GM18867 (cell line): ENCODE results near the gene SSTR3.

ENCODE experiments used
- ATAC-seq: cut with Tn5 transposase; IDR thresholded peaks from one replicate; pipeline ENCODE4 v1.9.1; 2021; ENCODE audit warnings: mild to moderate bottlenecking, moderate library complexity; ENCODE audit not compliant: unreplicated experiment

The SSTR3 gene

GRCh38 chr22:37169947-37170688, 42.2 kb downstream of the SSTR3 start:
- ATAC-seq = no peak

DNA sequence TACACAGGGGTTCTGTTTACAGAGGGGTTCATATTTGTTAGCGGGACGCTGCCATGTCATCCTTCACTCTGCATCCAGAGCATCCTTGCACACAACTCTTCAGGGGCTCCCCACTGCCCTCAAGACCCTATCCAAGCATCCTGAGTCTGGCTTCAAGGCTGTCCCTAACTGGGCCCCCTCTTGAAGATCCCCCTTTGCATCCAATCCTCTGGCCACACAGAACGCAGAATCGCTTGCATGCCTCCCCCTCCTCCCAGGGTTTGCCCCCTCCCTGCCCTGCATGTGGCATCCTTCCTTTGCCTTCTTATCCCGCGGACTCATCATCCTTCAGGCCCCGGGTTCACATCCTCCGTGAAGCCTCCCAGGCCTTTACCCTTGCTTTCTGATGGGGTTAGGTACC, 42.9 kb downstream of the SSTR3 start:
- no peak for ATAC-seq

DNA sequence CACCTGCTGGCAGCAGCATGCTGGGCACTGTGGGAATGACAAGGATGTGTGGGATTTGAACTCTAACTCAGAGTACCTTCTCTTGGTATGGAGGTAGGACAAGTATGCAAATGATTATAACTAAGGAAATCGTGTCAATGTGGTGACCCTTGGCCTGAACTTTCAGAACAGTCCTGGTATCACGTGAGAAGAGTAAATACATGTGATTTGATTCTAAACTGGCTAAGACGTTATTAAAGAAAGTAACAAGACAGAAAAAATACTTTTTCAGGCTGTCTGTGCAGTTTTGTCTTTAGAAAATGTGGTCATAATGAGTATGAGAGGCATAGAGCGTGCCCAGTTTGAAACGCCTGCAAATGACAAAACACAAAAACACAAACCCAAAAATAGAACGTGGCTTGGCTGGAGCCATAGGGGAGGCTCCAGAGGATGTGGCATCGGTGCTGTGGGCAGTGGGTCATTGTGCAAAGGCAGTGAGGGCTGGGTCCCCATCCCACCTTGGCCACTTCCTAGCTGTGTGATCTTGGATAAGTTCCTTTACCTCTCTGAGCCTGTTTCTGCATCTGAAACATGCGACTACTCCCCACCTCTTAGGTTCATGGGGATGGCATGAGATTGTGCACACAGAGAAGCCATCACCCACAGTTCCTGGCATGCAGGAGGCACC, 44.2 kb downstream of the SSTR3 start:
- no peak for ATAC-seq

DNA sequence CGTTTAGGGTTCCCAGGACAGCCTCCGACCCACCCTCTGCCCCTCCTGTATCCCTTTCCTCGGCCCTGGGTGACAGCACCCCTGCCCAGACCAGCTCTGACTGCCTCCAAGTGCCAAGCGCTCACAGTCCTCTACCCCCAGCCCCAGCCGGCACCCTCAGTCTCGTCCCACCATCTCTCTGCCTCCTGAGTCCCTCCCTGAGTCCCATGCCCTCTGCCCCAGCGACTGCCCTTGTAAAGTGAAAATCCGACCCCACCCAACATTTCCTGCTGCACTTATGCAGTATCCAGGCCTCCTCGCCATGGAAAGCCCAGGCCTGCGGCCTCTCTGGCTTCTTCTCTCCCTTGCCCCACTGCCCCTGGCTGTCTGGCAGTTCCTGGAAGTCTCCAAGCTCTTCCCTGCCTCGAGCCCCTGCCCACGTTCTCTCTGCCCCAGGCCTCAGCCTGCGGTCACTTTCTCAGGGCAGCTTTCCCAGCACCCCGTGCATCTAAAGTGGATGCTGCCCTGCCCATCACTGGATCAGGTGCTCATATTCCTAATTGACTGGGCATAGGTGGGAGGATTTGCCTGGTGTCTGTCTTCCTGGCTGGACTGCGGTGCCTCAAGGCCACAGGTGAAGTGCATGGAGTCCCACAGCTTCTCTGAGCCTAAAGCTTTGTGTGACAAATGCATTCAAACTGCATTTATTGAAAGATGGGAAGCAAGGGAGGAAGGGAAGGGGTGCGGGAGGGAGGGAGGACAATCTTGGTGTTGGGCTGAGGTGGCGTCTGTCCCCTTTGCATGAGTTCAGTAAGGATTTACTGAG, 44.9 kb downstream of the SSTR3 start:
- ATAC-seq = no peak

DNA sequence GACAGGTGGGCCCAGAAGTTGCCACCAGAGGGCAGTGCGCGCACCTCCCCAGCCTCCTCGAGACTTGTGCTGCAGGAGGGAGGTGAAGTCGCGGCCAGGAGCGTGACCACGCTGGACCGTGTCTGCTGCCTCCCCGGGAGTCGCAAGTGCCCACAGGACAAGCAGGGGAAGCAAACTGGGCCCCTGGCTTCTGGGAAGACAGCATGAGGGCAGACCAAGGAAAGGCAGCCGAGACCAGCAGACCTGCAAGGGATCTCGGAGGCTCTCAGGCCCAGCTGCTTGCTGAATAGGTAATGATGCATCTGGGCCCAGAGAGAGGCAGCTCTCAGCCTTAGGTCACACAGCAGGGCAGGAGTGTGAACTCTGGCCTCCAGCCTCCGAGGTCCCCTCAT, 45.6 kb downstream of the SSTR3 start:
- ATAC-seq = no peak

DNA sequence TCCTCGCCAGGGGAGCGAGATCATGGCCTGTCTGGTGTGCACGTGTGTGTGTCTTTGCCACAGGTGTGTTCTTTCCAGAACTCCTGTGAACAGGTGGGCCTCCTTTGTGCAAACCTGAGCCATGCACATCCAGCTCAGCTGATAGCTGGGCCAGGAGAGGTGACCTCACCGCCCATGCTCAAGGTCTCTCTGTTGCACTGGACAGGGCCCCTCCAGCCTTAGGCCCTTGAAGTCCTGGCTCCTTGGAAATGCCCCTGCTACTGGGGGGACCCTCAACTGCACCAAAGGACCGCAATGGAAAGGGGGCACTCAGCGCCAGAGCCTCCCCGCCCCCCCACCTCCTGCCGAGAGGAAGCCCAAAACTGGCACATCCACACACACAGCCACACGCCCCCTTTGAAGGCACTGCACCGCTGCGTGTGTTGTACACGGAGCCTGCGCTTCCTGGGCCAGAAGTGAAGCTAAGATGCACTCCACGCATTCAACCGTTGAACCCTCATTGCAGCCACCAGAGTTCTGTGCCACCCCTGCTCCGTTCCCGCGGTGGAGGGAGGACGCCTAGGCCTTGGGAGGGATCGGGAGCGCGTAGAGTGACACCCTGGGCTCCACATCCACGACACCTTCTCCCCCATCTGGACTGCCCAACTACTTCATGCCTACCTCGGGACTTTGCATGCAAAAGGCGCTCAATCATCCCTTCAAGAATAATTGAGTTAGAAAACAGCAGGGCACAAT, 46.2 kb downstream of the SSTR3 start:
- ATAC-seq = no peak

DNA sequence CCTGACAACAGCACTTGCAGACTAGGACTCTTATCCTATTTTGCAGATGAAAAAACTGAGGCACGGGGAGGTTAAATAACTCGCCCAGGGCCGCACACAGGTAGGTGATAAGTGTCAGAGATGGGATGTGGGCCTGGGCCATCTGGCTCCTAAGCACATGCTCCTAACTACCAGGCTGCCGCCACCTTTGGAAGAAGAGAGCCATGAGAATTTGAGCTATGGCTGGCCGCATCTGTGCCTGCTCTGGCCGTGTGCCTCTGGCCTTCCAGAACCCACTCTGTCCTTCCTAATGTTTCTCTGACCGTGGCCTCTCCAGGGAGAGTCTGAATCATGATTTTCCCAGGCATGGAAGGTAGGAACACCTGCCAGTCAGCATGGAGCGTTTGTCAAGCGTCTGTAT, 47.2 kb downstream of the SSTR3 start:
- no peak for ATAC-seq

- no peak for ATAC-seq
Measured at GRCh38 chr22:37164505-37164887, 47.8 kb downstream of the SSTR3 start.

- ATAC-seq = peak; percentile 38
Measured at GRCh38 chr22:37163575-37164504, 48.4 kb downstream of the SSTR3 start.

DNA sequence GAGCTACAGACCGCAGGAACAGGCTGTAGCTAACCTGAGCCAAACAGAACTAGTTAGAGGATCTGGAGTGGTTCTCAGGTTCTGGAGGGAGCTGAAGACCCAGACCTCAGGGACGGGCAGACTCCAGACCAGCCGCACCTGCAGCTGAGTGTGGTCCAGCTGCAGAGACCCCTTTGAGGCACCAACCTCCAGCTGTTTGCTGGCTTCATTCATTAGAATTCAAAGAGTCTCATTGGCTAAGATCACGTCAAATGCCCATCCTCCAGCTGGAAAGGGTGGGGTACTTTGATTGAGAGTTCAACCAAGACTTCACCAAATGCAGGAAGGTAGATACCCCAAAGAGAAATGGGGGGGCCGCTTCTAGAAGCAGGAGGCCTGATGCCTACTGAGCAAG, 49.2 kb downstream of the SSTR3 start:
- no peak for ATAC-seq

GRCh38 chr22:37162221-37163095, 49.8 kb downstream of the SSTR3 start:
- peak; percentile 50 for ATAC-seq

GRCh38 chr22:37161443-37161842, 50.8 kb downstream of the SSTR3 start:
- ATAC-seq = no peak

DNA sequence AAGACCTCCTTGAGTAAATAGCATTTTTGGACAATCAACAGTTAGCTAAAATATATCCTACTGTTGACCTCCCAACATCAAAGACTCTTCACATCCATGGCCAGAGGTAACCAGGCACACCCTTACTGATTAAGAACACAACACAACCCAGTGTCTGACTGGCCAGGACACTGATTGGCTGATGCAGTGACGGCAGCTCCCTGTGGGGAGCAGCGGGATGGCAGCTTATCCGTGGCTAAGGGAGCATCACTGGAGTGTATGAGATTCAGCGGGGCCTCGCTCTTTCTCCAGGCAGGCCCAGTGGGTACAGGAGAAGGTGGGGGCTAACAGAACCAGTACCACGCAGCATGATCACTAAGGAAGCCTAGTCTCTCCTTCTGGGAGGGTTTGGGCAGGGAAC, 52.2 kb downstream of the SSTR3 start:
- ATAC-seq = no peak

DNA sequence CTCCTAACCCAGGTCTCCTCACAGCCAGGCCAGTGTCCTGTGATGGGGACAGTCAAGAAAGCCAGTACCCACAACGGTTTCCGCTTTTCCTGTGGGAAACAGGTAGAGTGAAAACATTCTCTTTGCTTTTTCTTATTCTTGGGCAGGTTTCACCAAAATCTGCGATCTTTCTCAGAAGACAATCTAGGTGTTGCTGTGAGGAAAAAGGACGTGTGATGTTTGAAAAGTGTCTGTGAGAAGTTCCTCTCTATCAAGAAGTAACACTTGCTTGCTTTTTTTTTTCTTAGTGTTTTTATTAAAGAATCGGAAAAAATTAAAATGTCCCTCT, 53.4 kb downstream of the SSTR3 start:
- no peak for ATAC-seq

- ATAC-seq = no peak
Measured at GRCh38 chr22:37157516-37158285, 54.6 kb downstream of the SSTR3 start.

GRCh38 chr22:37156686-37157435, 55.4 kb downstream of the SSTR3 start:
- ATAC-seq = no peak

DNA sequence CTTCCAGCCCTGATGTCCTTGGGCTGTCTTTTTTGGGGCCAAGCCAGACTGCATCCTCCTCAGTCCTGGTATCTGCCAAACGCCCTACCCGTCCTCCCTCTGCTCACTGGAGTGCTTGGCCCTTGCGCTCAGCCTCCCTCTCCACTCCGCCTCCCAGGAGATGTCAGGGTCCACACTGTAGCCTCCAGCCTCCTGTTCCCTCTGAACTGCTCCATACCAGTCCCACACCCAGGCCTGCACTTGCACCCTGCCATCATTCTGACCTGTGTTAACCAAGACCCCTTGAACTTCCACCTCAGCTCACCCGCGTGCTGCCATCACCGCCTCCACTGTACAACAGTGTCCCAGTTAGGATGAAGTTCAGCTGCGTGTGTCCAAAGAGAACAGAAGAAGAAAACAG, 56.3 kb downstream of the SSTR3 start:
- no peak for ATAC-seq
